HG02943 (cell line): Measurements from ENCODE around the gene ARHGEF3.

Source experiments
- ATAC-seq: cut with Tn5 transposase; IDR thresholded peaks from one replicate; pipeline ENCODE4 v1.9.1; 2021; ENCODE audit warnings: mild to moderate bottlenecking, low read depth, moderate library complexity; ENCODE audit not compliant: unreplicated experiment

The ARHGEF3 gene

DNA sequence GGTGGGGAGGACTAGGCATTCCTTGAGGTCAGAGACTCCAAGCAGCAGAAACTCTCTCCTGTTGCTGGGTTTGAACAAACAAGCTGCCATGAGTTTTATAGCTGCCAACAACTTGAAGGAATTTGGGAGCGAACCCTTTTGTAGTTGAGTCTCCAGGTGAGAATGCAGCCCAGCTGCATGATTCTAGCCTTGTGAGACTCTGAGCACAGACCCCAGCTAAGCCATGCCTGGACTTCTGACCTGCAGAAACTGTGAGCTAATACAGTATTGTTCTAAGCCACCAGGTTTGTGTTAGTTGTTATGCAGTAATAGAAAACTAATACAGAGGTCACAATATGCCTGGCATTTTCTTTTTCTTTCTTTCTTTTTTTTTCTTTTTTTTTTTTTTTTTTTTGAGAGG is 112.4 kb downstream of the ARHGEF3 start:
- ATAC-seq: no peak

DNA sequence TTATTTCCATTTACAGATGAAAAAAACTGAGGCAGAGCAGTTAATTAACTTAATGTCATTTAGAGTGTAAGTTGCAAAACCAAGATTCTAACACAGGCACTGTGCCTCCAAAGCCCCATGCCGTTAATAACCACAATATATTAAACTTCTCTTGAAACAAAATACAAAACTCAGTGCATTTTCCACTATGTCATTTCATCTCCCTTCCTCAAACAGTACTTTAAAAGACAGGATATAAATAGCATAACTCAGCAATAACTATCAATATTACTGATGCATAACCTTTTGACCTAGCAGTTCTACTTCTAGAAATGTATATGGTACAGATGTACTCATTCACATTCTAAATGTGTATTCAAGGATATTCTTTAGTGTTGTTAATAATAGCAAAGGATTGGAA is 113.6 kb downstream of the ARHGEF3 start:
- no peak for ATAC-seq

DNA sequence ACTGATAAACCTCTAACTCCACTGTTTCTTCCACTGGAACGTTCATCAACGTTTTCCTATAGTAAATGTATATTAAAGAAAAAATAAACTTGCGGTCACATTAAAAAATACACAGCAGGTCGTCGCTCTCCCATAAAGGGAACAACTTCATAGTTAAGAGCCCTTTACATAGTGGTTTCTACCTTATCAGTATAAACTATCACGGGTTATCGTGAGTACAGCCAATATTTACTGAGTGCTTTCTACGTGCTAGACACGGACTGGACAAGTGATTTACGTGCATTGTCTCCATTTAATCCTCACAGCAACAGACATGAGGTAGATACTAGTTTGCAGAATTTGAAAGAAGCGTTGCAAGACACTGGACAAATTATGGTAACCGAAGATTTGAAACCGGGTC is 117.7 kb downstream of the ARHGEF3 start:
- no peak for ATAC-seq

DNA sequence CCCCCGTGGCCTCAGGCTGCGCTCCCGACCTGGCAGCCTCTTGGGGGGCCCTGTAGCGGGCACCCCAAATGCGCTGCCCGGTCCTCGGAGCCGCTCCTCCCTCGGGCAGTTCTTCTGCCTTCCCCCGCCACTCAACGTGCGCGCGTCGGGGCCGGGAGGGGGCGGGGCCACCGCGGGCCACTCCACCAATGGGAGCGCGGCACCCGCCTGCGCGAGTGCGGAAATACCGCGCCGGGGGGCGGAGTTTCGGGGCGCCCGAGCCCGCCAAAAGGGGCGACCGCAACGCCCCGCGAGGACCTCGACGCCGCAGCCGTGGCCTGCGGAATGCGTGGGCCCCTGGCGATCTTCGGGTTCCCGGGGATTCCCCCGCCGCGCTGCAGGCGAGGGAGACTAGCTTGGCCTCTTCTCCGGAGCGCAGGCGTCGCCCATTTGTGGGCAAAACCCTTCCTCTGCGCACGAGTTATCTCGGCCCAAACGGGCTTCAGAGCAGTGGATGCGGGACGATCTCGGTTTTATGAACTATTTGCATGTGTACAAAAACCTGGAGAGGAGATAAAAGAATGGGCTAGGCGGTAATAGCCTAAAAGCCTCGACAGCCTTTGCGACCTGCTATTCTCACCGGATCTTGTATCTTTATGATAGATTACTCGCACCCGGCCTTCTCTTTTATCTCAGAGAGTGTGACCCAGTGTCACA is 118.5 kb downstream of the ARHGEF3 start, which contains the start of gene TASOR:
TSS of gene TASOR (minus strand) at position 144 of the 696 bp plus-strand sequence. CDS start 259 bp downstream, outside the sequence.
- ATAC-seq: peak; percentile 60

DNA sequence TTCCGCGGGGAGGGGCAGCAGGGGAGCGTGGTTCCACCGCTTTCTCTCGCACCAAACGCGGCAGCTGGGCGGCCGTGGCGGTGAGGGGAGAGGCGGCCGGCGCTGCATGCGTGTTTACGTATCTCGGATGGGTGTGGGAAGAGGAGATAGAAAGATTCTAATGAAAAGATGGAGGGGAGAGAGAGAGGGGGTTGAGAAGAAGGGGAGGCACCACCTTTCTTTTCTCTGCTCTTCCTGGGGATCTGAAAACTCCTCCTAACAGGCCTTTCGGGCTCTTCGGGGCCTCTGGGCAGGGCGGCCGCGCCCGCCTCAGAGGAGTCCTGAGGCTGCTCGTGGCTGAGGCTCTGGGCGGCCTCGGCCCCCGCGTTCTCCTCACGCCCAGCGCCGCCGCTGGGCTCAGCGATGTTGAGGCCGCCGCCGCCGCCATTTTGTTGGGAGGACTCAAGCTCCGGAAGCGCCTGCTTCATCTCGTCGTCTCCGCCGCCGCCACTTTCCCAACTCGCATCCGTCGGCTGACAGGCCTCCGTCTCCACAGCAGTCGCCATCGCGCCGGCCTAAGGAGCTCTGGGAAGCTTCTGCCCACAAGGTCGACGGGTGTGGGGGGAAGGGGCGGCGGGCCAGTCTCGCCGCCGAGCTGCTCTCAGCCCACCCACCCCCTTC is 119.2 kb downstream of the ARHGEF3 start:
- ATAC-seq: peak; percentile 66

DNA sequence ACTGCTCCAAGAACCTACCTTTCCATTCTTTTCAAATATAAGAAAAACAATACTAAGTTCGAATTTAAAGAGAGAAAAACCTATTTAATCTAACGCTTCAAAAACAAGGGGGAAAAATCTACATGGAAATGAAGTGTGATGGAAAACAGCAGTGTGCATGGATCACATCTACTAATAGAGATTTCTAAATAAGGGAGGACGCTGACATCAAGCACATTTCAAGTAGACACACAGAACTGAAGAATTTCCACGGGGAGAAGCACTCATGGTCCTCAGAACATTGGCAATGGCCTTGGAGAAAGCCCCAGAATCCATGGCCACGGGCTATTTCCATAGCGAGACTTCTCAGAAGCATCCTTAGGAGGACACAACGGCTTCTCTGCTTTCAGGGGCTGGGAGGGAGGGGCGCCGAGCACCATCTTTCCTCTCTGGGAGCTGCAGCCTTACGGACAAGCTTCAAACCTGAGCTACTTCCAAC is 119.7 kb downstream of the ARHGEF3 start:
- no peak for ATAC-seq

DNA sequence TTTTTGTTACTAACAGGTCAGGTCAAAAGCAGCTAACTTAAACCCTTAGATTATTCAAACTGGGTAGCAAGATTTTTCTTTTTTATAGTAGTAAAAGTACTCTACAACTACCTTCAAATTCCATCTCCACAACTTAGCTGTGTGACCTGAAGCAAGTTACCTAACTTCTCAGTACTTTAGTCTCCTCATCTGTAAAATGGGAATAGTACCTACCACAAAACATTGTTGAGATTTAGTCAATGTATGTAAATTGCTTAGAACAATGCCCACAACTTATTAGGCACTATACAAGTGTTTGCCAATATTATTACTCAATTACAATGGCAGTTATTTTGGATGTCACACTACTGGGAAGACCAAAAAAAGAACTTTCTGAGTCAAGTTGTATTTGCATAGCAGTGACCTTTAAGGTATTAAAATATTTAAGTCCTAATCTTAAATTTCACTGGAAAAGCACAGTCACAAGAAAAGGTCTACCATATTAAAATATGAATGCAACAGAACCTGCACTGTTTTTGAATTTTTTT is 121.6 kb downstream of the ARHGEF3 start:
- no peak for ATAC-seq
